Heart right ventricle (tissue), 16 donors: ENCODE measurements around the gene CHAC1. TPM values are rescaled to one million over a fixed set of nuclear protein-coding genes. Genes with fewer than 3 reads are reported as not detected.

Experiments
- ATAC-seq, 8 donors: fragments of 200-7000 bp; cut with Tn5 transposase; one replicate each; pipeline ENCODE4 v1.9.1; 2020; ENCODE audit warnings: mild to moderate bottlenecking in 8 of 8, moderate library complexity in 8 of 8, moderate number of reproducible peaks in 1 of 8
- DNase-seq, 2 donors: peaks; one replicate each; pipeline ENCODE4 v3.0.0-alpha.2; 2020
- H3K27ac ChIP-seq, 10 donors: fragments of 200-600 bp; sonication (generic) in 2 of 10; one replicate each; pipeline versions ENCODE4 v1.5.0 to v1.8.0; 2020 to 2022; ENCODE audit warnings: mild to moderate bottlenecking in 3 of 10
- H3K27me3 ChIP-seq, 7 donors: fragments of 200-600 bp; one replicate each; pipeline ENCODE4 v1.8.0; 2021 to 2022; ENCODE audit warnings: mild to moderate bottlenecking in 2 of 7
- H3K36me3 ChIP-seq, 9 donors: fragments of 200-600 bp; sonication (generic) in 1 of 9; one replicate each; pipeline versions ENCODE4 v1.5.0 to v1.8.0; 2020 to 2022; ENCODE audit warnings: mild to moderate bottlenecking in 2 of 9
- H3K4me1 ChIP-seq, 9 donors: fragments of 200-600 bp; sonication (generic) in 1 of 9; one replicate each; pipeline versions ENCODE4 v1.5.0 to v1.8.0; 2020 to 2022; ENCODE audit warnings: mild to moderate bottlenecking in 4 of 9
- H3K4me3 ChIP-seq, 10 donors: fragments of 200-600 bp; sonication (generic) in 2 of 10; one replicate each; pipeline versions ENCODE4 v1.5.0 to v1.8.0; 2020 to 2022; ENCODE audit warnings: mild to moderate bottlenecking in 7 of 10, moderate library complexity in 2 of 10
- H3K9me3 ChIP-seq, 11 donors: fragments of 200-600 bp in 10 of 11; sonication (generic) in 2 of 11; one replicate each; pipeline versions ENCODE4 v1.5.0 to v1.8.0; 2013 to 2022; ENCODE audit warnings: mild to moderate bottlenecking in 2 of 11, control low read depth in 1 of 11, moderate library complexity in 1 of 11
- CTCF ChIP-seq, 9 donors: fragments of 200-600 bp; sonication (generic) in 2 of 9; IDR thresholded peaks; one replicate each; pipeline versions ENCODE4 v1.5.0 to v1.8.0; 2021 to 2022; ENCODE audit warnings: antibody characterized with exemption in 9 of 9, mild to moderate bottlenecking in 5 of 9, moderate library complexity in 1 of 9
- WGBS, 2 donors: extraction: QIAGEN DNeasy Blood & Tissue Kit; methylation state at CpG; one replicate each; pipeline ENCODE4 v1.1.7; 2013; ENCODE audit warnings: inconsistent platforms in 1 of 2; 5-methylcytosine and 5-hydroxymethylcytosine counted together
- intact Hi-C, 10 donors: fragments of 100-400 bp; cut with DNase I; formaldehyde crosslinking; loops; one replicate each; pipeline versions ENCODE4 v1.11.1 to v1.14.2; 2022
- polyA plus RNA-seq, 2 donors: library from polyadenylated mRNA; stranded (reverse); fragments of 200-250 nt; gene quantifications; one replicate each; pipeline ENCODE4 v1.2.3, GENCODE V29; 2013
- total RNA-seq, 10 donors: library from RNA; stranded (reverse); fragmentation: NEBNext Ultra II Directional in 3 of 10; extraction: Animal tissue kit (Norgen Biotek cat#: 25700) in 3 of 10; gene quantifications; one replicate each; pipeline versions ENCODE4 v1.2.1 to v1.2.4, GENCODE V29; 2021 to 2023
- donor health status: Arrhythmogenic right ventricular cardiomyopathy.
- donor health status: ischemic (EF 13 %, LVEDD 7.1; RV severe dilation, severe dysfunction).
- donor health status: healthy with polysubstance abuse.
- donor health status: DM: no; HTN: yes; CAD: no.
- donor health status: DM: no; HTN: no; CAD: no.
- donor health status: ischemic (EF 25% LVEDD 6.9; RV normal size, moderate dysfunction).
- donor health status: ischemic (EF 25% LVEDD 5.7; RV mildly dilated, moderate dysfunction).
- donor health status: healthy.
- donor health status: DM: yes; HTN: yes; CAD: no.
- donor health status: Ischemic cardiomyopathy.
- donor health status: ischemic (EF 35%, LVEDD 5.7; RV mildly dilated, moderate dysfunction).
- donor health status: nonischemic (EF 11% LVEDD 7.7; RV severe dilation, severe dysfunction).
- donor health status: DM: yes; HTN: yes; CAD: no.
- donor health status: PGD.
- donor health status: ischemic (EF 29% LVEDD 5.4; RV normal size, mild dysfunction).
- donor health status: nonischemic (EF 23%, LVEDD 6.1; RV moderate dilation, normal function).

Gene CHAC1
- total and polyA plus RNA-seq, 12 donors, result 0.31 to 7.6 (median 1.7) TPM

- 68 to 74% methylated on average over 12 of the region's 12 CpGs for WGBS, 2 donors
- no peak overlapping the region for H3K4me3 ChIP-seq
- ATAC-seq (peak in 4 of 8 donors; percentile 23 to 51 (median 46)), DNase-seq (no peak)
- H3K27ac ChIP-seq, result peak overlapping the region; percentile 22 to 90 (median 68)
- no peaks in the 10 kb centered on the region for H3K27me3 ChIP-seq
- H3K9me3 ChIP-seq, result no peaks in the 10 kb centered on the region
- H3K36me3 ChIP-seq, result no peaks in the 10 kb centered on the region
- TF ChIP-seq CTCF (IDR thresholded peaks at IDR 0.05), result no peak
- H3K4me1 ChIP-seq, result peaks cover 2 to 65% (median 19%) of the 10 kb centered on the region in 9 donors
- intact Hi-C loops, result no loop called here
Measured at GRCh38 chr15:40915116-40915661, 38.1 kb upstream of the CHAC1 start.

- intact Hi-C loops, result no loop called here
Measured at GRCh38 chr15:40915679-40916078, 37.6 kb upstream of the CHAC1 start.

GRCh38 chr15:40917585-40917984, 35.7 kb upstream of the CHAC1 start:
- Histone ChIP-seq H3K27ac (peak overlapping the region in 9 of 10 donors; percentile 44 to 90 (median 83)), H3K9me3 (no peaks in the 10 kb centered on the region), H3K27me3 (no peaks in the 10 kb centered on the region), H3K4me1 (peaks cover 2 to 51% (median 12%) of the 10 kb centered on the region in 9 donors), H3K36me3 (no peaks in the 10 kb centered on the region), H3K4me3 (peak overlapping the region in 8 of 10 donors; percentile 3 to 48 (median 40))
- intact Hi-C loops, result no loop called here
- DNase-seq (no peak), ATAC-seq (peak in 2 of 8 donors; percentile 2 to 19)
- WGBS, 2 donors, result 60 to 65% methylated on average over 11 of the region's 11 CpGs
- no peak for TF ChIP-seq CTCF (IDR thresholded peaks at IDR 0.05)

More at GRCh38 chr15:40915679-40916078, 37.6 kb upstream of the CHAC1 start:
- TF ChIP-seq CTCF (IDR thresholded peaks at IDR 0.05), result no peak
- Histone ChIP-seq H3K36me3 (no peaks in the 10 kb centered on the region), H3K9me3 (no peaks in the 10 kb centered on the region), H3K27me3 (no peaks in the 10 kb centered on the region), H3K4me3 (no peak overlapping the region), H3K27ac (peak overlapping the region; percentile 22 to 90 (median 68)), H3K4me1 (peaks cover 2 to 60% (median 14%) of the 10 kb centered on the region in 9 donors)
- WGBS, 2 donors, result 59 to 81% methylated on average over 6 of the region's 6 CpGs
- no peak for DNase-seq
- no peak for ATAC-seq

- Histone ChIP-seq H3K4me3 (peak overlapping the region in 9 of 10 donors; percentile 3 to 48 (median 39)), H3K9me3 (no peaks in the 10 kb centered on the region), H3K27ac (peak overlapping the region; percentile 44 to 90 (median 78)), H3K27me3 (no peaks in the 10 kb centered on the region), H3K4me1 (peaks cover 2 to 51% (median 12%) of the 10 kb centered on the region in 9 donors), H3K36me3 (no peaks in the 10 kb centered on the region)
- no peak for TF ChIP-seq CTCF (IDR thresholded peaks at IDR 0.05)
- intact Hi-C loops, result no loop called here
- DNase-seq (no peak), ATAC-seq (peak; percentile 10 to 67 (median 28))
- 59 to 62% methylated on average over 15 of the region's 15 CpGs for WGBS, 2 donors
Measured at GRCh38 chr15:40918146-40918798, 35.0 kb upstream of the CHAC1 start.
